Stimulated activated naive CD4-positive, alpha-beta T cell treated with Interleukin-2 at 50 U/mL for 16 hours (primary cell): ENCODE measurements around the gene ADSS1.
A peak's percentile ranks its signal among the peaks of the same experiment; 100 is the strongest.
"Not testable (repeated sequence)": the region's sequence is repeated elsewhere in the genome, so short reads cannot be mapped to it uniquely, and the experiment has no call there.

Experiments
- DNase-seq: peaks from one replicate; lab custom pipeline; 2025; lab: John Stamatoyannopoulos, UW

The ADSS1 gene

DNA sequence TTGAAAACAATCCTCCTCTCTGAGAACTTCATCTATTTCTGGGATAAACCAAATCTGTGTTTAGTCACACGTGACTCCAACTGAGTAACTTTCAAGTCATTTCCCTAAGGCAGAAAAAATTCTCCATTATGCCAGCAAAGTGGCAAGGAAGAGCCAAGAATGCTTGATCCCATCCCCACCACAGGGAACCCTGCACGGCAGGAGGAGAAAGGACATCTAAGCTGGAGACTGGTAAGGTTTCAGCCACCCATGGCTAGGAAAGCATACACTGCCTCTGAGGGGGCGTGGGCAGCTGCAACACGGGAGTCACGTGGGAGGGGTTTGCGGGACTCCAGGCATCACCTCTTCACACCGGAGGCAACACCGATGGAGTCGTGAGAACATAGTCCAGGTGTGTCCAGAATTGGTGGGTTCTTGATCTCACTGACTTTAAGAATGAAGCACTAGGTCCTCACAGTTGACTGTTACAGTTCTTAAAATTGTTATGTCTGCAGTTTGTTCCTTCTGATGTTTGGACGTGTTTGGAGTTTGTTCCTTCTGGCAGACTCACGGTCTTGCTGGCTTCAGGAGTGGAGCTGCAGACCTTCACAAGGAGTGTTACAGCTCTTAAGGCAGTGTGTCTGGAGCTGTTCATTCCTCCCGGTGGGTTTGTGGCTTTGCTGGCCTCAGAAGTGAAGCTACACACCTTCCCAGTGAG is 26.2 kb downstream of the ADSS1 start:
- no peak for DNase-seq

DNA sequence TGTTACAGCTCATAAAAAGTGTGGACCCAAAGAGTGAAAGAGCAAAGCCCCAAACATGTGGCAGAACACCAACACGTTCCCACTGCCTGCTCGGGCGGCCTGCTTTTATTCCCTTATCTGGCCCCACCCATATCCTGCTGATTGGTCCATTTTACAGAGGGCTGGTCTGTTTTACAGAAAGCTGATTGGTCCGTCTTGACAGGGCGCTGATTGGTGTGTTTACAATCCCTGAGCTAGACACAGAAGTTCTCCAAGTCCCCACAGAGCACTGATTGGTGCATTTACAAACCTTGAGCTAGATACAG is 26.7 kb downstream of the ADSS1 start:
- DNase-seq: not testable (repeated sequence)

DNA sequence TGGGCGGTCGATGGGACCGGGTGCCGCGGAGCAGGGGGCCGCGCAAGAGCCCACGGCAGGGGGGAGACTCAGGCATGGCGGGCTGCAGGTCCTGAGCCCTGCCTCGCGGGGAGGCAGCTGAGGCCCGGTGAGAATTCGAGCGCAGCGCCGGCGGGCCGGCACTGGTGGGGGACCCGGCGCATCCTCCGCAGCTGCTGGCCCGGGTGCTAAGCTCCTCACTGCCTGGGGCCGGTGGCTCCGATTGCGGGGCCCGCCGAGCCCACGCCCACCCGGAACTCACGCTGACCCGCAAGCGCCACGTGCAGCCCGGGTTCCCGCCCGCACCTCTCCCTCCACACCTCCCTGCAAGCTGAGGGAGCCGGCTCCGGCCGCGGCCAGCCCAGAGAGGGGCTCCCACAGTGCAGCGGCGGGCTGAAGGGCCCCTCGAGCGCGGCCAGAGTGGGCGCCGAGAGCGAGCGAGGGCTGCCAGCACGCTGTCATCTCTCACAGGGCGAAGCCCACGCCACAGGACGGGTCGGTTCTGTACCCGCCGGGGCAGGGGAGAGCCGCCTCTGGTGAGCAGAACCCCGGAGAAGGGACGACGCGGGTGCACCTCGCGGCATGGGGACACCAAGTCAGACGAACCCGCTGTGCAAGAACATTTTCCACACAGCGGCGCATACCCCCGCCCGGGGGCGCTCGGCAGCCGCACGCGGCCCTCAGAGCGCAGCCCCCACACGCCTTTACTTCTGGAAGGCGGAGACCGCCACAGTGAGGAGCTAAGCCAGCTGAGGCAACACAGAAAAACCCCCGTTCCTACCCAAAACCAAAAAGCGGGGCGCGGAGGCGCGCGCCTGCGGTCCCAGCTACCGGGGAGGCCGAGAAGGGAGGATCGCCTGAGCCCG is 27.8 kb downstream of the ADSS1 start:
- DNase-seq: no peak

DNA sequence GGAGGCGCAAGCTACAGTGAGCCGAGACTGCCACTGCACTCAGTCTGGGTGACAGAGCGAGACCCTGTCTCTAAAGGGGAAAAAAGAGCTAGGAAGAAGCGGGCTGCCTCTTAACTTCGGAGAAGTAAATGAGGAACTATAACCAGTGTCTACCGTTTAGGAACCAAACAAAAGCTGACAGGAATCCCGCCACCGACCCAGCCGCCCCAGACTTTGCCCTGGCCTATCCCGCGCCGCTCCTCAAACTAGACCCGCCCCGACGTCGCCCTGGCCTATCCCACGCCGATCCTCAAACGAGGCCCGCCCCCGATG is 28.4 kb downstream of the ADSS1 start:
- no peak for DNase-seq

DNA sequence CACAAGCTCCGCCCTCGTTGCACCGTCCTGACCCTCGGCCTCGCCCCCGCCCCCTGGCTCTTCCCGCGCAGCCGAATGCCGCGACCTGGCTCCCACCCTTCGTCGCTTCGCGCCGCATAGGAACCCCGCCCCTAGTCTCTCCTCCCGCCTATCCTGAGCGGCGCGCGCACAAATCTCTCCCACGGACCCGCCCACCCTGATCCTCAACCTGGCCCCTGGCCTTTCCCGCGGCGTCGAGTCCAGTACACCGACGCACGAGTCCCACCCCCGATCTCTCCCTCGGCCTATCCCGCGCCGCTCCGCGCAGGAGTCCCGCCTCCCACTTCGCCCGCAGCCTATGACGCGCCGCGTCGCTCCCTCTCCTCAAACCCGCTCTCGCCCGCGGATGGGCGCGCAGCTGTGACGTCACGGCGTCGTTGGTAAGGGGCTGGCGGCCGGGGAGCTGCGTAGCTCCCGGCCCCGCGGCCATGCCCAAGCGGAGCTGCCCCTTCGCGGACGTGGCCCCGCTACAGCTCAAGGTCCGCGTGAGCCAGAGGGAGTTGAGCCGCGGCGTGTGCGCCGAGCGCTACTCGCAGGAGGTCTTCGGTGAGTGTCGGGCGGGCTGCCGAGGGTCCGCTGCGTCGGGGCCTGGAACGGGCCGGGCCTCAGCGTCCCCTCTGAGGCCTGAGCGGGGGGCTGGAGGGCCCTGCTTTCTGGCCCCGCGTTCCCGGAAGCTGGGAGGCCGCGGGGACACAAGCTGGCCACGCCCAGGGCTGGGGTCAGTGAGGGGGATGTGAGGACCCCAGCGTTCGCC is 28.9 kb downstream of the ADSS1 start, which contains the start of gene SIVA1:
SIVA1 (plus strand) TSS at position 413 of the 793 bp plus-strand sequence; CDS start at position 468, 55 bp downstream.
- peak; percentile 100 for DNase-seq

DNA sequence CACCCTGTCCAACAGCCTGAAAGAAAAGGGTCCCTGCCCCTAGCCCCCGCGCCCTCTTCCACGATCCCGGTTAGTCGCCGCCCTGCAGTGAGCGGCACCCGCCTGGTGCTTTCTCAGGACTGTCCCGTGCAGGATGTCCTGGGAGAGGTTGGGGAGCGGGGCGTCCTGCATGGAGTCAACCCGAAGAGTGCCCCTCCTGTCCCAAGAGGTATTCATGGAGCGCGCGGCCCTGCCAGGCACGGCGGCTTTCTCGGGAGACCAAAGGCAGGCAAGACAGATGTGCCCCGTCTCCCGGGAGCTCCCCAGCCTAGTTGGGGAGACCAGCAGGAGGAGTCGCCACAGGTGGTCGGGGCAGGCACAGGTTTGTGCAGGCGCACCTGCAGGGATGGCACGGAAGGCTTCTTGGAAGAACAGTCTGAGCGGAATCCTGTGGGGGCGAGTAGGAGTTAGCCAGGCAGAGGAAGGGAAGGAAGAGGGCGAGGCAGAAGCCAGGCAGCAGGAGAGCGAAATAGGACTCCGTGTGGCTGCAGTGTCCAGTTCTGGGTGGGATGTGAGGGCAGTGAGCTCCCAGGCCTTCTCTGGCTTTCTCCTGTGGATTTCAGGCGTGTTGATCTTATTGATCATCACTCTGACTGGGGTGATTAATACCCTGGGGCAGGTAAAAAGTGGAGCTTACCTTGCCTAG is 29.6 kb downstream of the ADSS1 start:
- no peak for DNase-seq

DNA sequence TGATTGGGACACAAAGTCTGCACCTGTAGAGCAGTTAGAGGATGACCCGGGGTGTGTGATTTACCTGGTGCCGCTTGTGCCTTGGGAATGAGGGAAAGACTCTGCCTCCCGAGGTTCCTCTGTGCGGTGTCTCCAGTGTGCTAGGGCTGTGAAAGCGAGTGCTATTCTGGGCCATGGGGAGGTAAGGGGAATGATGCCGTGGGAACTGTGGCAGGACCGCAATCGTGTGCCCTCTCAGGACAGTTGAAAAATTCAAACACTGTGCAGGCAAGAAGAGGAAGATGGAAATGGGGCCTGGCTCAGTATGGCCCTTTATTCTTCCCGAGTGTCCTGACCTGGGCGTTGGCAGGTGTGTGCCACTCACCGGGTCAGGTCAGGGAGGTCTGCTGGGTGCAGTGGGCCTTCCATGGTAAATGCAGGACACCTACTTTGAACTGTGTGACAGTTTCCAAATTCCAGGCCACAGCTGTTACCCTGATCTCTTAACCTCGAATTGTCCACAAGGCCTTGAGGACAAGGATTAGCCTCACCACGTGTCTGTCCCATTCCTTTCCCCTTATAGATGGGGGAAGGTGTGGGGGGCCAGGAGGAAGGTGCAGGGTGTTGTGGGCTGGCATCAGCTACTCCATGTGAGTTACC is 30.3 kb downstream of the ADSS1 start:
- no peak for DNase-seq

DNA sequence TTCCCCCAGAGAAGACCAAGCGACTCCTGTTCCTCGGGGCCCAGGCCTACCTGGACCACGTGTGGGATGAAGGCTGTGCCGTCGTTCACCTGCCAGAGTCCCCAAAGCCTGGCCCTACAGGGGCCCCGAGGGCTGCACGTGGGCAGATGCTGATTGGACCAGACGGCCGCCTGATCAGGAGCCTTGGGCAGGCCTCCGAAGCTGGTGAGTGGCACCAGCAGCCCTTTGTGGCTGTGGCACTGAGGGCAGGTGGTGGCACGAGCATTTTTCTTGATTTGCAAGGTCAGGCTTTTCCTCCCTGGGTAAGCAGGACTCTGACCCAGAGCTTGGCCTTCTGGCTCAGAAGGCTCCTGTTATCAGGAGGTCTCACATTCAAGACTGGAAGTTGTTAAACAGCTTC is 31.6 kb downstream of the ADSS1 start:
- DNase-seq: no peak

DNA sequence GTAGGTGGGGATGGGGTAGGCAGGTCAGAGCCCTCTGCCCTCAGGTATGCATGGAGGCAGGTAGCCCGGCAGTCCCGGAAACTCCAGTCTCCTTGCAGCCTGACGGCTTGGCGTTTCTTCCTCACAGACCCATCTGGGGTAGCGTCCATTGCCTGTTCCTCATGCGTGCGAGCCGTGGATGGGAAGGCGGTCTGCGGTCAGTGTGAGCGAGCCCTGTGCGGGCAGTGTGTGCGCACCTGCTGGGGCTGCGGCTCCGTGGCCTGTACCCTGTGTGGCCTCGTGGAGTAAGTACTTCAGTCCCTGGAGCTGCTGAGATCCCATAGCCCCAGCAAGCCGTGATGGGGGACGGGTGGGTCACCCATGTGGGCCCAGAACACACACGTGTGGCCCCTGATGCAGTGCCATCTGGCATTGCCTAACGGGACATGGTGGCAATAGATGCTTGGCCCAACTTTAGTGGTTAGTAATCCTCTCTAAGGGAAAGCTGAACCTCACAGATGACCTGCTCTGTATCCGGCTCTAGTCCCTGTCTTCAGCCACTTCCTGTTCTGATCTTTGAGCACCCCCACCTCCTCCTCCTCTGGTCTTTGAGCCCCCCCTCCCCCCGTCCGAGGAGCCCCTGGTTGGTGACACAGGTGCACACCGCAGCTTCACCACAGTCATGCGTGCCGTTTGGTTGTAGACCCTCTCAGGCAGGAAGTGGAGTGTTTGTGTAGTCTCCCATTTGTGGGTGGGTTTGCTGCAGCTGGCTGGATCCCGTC is 32.6 kb downstream of the ADSS1 start:
- no peak for DNase-seq

DNA sequence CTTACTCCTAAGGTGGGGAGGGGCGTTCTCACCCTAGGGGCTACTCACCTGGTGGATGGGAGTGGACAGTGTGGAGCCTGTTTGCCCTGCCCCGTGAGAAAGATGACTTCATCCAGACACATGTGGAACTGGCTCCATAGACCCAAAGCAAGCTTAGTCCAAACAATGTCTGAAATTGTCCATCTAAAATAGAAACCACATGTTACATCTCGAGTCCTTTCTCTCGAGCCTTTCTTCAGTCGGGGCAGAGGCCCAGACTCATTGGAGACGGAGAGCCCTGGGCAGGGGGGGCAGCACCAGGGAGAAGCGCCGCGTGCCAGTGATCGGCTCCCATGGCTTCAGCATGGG is 33.2 kb downstream of the ADSS1 start:
- no peak for DNase-seq

DNA sequence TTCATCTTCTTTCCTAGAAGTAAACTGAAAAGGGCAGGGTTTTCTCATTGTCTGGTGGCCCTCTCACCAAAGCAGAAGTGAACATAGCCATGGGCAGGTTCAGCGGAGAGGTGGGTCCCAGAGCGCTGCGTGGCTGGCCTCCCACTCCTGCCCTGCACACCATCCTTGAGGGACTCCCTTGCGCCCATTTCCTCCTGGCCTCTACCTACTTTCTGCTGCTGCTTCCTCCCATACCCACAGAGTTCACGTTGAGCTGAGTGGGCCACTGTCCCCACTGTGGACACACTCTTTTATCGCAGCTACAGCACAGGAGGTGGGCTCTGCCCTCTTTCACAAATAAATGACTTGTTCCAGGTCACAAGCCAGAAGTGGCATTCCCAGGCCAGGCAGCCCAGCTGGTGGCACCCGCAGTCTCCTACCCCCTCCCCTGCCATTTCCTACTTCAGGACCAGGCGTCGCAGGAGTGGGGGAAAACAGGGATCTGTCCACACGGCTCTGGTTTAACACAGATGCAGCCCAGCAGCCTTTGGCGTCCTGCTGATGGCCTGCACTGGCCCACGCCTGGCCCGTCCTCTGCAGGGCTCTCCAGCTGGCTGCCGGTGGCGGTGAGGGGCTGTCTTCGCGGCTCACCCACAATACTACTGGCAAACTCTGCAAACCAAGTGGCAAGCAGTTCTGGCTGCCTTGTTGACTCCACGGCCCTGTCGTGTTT is 33.8 kb downstream of the ADSS1 start:
- DNase-seq: no peak

DNA sequence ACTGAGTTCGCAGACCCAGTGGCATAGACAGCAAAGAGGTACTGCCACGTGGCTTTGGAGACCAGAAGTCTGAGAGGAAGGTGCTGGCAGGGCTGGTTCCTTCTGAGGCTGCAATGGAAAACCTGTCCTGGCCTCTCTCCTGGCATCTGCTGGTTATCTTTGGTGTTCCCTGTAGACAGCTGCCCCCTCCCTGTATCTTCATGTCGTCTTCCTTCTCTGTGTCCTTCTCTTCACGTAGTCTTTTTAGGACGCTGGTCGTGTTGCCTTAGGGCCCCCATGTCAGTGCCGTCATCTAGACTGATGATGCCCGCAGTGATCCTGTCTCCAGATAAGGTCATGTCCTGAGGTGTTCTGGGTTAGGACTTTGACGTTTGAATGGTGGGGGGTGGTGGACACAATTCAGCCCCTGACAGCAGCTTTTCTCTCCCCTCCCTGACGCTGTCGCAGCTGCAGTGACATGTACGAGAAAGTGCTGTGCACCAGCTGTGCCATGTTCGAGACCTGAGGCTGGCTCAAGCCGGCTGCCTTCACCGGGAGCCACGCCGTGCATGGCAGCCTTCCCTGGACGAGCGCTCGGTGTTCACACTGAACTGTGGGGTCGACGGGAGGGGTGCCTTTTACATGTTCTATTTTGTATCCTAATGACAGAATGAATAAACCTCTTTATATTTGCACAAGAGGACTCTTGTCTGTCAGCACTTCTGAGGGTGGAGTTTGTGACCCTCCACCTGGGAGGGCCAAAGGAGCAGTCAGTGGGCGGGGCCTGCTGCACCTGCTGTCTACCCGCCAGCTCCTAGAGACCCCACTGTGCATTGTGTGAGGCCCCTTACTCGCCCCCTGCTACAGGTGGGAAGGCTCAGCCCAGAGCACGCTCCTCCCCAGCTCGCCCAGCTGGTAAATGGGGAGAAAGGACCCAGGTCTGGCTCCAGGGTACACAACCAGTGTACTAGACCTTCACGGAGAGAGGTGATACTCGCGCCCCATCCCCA is 35.2 kb downstream of the ADSS1 start:
- no peak for DNase-seq

DNA sequence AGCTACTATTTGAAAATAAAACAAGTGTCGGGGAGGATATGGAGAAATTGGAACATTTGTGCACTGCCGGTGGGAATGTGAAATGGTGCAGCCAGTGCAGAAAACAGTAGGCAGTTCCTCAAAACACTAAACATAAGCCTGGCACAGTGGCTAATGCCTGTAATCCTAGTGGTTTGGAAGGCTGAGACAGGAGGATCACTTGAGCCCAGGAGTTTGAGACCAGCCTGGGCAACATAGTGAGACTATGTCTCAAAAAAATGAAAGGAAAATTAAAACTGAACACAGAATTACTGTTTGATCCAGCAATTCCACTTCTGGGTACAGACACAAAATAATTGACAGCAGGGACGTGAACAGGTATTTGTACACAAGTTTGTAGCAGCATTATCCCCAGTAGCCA is 41.5 kb downstream of the ADSS1 start:
- no peak for DNase-seq

DNA sequence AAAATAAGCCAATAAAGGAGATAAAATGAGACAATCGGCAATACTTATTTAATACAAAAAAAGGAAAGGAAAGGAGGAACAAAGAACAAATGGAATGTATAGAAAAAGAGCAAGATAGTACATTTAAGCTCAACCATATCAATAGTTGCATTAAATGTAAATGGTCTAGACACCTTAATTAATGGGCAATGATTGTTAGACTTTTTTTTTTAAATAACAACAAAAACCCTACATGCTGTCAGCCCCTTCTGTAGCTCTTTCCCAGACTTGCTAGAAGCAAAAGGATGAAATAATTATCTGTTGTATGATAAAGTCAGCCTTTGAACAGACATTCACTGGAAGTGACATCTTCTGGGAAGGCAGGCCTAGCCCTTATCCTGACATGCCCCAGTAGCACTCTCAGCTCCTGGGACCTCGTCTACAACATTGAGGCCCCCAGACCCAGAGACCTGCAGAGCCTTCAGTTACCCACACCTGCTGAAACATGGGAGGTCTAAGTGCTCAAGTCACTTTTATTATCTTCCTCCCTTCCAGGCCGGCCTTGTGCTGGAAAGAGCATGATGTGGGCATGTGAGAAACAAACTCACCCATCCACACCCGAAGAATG is 42.3 kb downstream of the ADSS1 start:
- no peak for DNase-seq

DNA sequence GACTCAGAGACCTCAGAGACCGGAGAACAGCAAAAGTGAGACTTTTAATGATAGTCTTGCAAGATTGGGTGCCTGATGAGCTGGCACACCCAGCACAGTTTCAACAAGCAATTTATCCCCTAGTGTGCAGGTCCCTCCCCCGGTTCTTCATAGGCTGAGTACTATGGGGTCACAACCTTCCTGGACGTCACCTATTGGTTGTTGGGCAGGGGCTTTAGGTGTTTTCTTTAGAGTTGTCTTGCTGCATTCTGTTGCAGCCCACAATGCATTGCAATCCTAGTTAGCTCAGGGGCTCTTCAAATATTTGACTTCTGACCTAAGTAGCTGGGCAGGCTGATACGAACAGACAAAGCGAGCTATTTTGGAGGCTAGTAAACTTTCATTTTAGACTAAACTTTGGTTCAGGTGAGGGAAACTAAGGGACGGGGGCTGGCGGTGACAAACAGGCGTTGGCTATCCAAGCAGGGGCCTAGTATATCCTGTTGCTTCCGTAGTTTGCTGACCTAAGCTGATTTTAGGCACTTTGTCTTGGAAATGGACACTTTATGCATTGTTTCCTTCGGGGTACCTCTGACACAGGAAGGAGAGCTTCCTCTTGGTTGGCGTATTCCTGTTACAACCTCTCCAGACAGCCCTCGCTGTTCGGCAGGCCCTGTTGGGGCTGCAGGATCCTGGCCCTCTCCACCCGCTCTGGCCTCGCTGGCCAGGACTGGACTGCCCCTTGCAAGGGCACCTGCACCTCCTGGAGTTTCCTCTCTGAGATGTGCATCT is 43.0 kb downstream of the ADSS1 start:
- DNase-seq: no peak

DNA sequence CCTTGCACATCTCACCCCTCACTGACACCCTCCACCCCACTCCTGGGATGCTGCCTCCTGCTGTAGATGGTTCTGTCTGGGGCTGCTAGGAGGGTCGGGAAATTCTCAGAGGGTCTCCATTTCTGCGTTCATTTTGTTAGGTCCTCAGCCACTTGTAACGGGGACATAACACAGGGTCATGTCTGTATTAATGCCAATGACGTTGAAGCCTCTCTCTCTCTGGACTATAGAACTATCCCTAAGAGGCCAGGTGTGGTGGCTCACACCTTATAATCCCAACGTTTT is 43.5 kb downstream of the ADSS1 start:
- no peak for DNase-seq

DNA sequence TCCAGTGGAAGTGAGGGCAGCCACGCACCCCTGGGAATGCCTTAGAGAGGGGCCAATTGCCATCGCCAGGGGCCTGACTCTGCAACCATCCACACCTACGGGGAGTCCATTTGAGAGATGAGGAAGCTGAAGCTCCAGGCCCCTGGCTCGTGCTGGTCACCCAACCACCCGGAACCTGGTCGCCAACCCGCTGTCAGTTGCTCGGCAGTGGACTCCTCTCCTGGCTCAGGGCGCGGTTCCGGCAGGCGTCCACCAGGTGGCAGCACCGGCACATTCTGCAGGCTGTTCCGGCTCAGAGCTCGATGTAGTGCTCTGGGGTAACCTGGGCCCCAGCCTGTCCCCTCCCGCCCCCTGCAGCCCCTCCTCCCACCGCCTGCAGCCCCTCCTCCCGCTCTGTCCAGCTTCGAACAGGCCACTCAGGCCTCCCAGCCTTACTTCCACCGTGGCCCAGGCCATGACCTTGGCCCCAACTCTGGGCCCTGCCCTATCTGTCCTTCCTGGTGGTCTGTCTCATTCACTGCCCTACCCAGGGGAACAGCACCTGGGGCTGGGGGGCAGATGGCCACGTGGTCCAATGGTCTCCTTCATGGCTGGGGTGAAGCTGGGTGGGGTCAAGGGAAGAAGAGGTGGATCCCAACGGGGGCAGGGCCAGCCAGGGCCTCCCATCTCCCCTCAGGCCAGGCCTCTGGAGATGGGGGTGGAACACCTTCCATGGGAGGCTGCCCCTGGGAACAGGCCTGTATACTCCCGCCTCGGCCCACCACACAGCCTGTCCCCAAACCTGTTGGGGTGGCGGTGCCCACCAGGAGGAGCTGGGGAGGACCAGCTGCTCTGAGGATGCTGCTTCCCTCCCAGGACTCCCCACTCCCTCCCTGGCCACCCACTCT is 44.7 kb downstream of the ADSS1 start:
- peak; percentile 84 for DNase-seq
